Measurements from ENCODE around the gene MMP17.

GRCh38 chr12:131824450-131824849, 3.7 kb upstream of the MMP17 start:
- TF ChIP-seq, protein P1, sequence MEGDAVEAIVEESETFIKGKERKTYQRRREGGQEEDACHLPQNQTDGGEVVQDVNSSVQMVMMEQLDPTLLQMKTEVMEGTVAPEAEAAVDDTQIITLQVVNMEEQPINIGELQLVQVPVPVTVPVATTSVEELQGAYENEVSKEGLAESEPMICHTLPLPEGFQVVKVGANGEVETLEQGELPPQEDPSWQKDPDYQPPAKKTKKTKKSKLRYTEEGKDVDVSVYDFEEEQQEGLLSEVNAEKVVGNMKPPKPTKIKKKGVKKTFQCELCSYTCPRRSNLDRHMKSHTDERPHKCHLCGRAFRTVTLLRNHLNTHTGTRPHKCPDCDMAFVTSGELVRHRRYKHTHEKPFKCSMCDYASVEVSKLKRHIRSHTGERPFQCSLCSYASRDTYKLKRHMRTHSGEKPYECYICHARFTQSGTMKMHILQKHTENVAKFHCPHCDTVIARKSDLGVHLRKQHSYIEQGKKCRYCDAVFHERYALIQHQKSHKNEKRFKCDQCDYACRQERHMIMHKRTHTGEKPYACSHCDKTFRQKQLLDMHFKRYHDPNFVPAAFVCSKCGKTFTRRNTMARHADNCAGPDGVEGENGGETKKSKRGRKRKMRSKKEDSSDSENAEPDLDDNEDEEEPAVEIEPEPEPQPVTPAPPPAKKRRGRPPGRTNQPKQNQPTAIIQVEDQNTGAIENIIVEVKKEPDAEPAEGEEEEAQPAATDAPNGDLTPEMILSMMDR (IDR thresholded peaks at IDR 0.05): no peak
- TF ChIP-seq YY1 (IDR thresholded peaks at IDR 0.05; ENCODE audit: low read depth): no peak
- TF ChIP-seq FOXJ3 (CRISPR knock-in tag; IDR thresholded peaks at IDR 0.05): no peak
